D721Med (cell line): Measurements from ENCODE around the gene CDK2AP2.

Source experiments
- DNase-seq: peaks from one replicate; pipeline ENCODE4 v3.0.0; 2011; ENCODE audit warnings: low spot score; ENCODE audit not compliant: insufficient read length
- FAIRE-seq: peaks from 2 replicates; lab custom pipeline; 2011; peaks lifted over from hg19 to GRCh38; lab: Jason Lieb, UNC
- TF ChIP-seq, protein P1 (sequence below): IDR thresholded peaks from 2 replicates; pipeline ENCODE4 v1.5.1; 2012; ENCODE audit warnings: mild to moderate bottlenecking, control low read depth; ENCODE audit not compliant: insufficient read depth; ENCODE audit errors: missing control alignments

Gene CDK2AP2

GRCh38 chr11:67457453-67457852 is 50.5 kb downstream of the CDK2AP2 start:
- DNase-seq (no peak), FAIRE-seq (no peak)
- TF ChIP-seq, protein P1, sequence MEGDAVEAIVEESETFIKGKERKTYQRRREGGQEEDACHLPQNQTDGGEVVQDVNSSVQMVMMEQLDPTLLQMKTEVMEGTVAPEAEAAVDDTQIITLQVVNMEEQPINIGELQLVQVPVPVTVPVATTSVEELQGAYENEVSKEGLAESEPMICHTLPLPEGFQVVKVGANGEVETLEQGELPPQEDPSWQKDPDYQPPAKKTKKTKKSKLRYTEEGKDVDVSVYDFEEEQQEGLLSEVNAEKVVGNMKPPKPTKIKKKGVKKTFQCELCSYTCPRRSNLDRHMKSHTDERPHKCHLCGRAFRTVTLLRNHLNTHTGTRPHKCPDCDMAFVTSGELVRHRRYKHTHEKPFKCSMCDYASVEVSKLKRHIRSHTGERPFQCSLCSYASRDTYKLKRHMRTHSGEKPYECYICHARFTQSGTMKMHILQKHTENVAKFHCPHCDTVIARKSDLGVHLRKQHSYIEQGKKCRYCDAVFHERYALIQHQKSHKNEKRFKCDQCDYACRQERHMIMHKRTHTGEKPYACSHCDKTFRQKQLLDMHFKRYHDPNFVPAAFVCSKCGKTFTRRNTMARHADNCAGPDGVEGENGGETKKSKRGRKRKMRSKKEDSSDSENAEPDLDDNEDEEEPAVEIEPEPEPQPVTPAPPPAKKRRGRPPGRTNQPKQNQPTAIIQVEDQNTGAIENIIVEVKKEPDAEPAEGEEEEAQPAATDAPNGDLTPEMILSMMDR: no peak
